Endothelial cell of umbilical vein (primary cell): Measurements from ENCODE around the gene TRERF1. TPM values are rescaled to one million over a fixed set of nuclear protein-coding genes. Genes with fewer than 3 reads are reported as not detected.

Experiments
- BruUV-seq: library from RNA; stranded (reverse); fragments of 400-500 nt; replicated peaks from 2 replicates; lab custom pipeline; 2021; lab: Mats Ljungman, UMichigan
- CTCF ChIA-PET: fragments of 300-600, 350-600 bp; sonication (Branson Sonifier 250); formaldehyde crosslinking; loops from one replicate; lab custom pipeline; 2021; ENCODE audit warnings: antibody characterized with exemption, inconsistent platforms; lab: Charles Lee
- POLR2A ChIA-PET: fragments of 300-600, 350-600 bp; sonication (Branson Sonifier 250); formaldehyde crosslinking; loops from one replicate; lab custom pipeline; 2021; ENCODE audit warnings: antibody characterized with exemption, inconsistent platforms; lab: Charles Lee
- DNase-seq: peaks from one replicate; pipeline ENCODE4 v3.0.0-alpha.2; 2011; ENCODE audit warnings: low read depth, low spot score
- FAIRE-seq: peaks from 2 replicates; lab custom pipeline; 2011; peaks lifted over from hg19 to GRCh38; lab: Jason Lieb, UNC
- H2AFZ ChIP-seq: 2 replicates; pipeline ENCODE4 v1.6.0; 2012; ENCODE audit warnings: low read depth, low read length, control low read depth, inconsistent platforms
- H3K27ac ChIP-seq: 2 replicates; pipeline ENCODE4 v1.5.1; 2011; ENCODE audit warnings: low read depth, mild to moderate bottlenecking, control low read depth, low read length, moderate library complexity; ENCODE audit not compliant: insufficient read depth
- H3K27me3 ChIP-seq, 2 experiments: 2 replicates each; pipeline versions ENCODE4 v1.6.0 to v1.6.1; 2011; ENCODE audit warnings: low read length in 2 of 2, mixed read lengths in 1 of 2; ENCODE audit not compliant: control insufficient read depth in 2 of 2, insufficient read depth in 2 of 2
- H3K36me3 ChIP-seq, 2 experiments: 2 replicates in 1 of 2; 3 replicates in 1 of 2; pipeline ENCODE4 v1.5.1; 2011; ENCODE audit warnings: low read length in 2 of 2, mild to moderate bottlenecking in 1 of 2, moderate library complexity in 1 of 2; ENCODE audit not compliant: control insufficient read depth in 2 of 2, insufficient read depth in 2 of 2; ENCODE audit errors: extremely low read depth in 1 of 2
- H3K4me1 ChIP-seq: 3 replicates; pipeline ENCODE4 v1.5.1; 2011; ENCODE audit warnings: mild to moderate bottlenecking, low read length; ENCODE audit not compliant: control insufficient read depth, insufficient read depth; ENCODE audit errors: extremely low read depth
- H3K4me2 ChIP-seq: 2 replicates; pipeline ENCODE4 v1.6.1; 2011; ENCODE audit warnings: low read length, control low read depth, mixed read lengths; ENCODE audit not compliant: insufficient read depth
- H3K4me3 ChIP-seq, 3 experiments: fragments of 200-600 bp in 1 of 3; sonication (generic), shearing (Covaris generic) in 1 of 3; replicated peaks in 1 of 3; 2 replicates each; pipeline ENCODE4 v1.5.1; 2011 to 2016; ENCODE audit warnings: control low read depth in 3 of 3, low read length in 3 of 3, mild to moderate bottlenecking in 2 of 3, inconsistent platforms in 1 of 3, low read depth in 1 of 3, moderate library complexity in 1 of 3; ENCODE audit not compliant: insufficient read depth in 1 of 3
- H3K79me2 ChIP-seq: 2 replicates; pipeline ENCODE4 v1.6.0; 2012; ENCODE audit warnings: low read length, inconsistent platforms; ENCODE audit not compliant: control insufficient read depth, insufficient read depth
- H3K9ac ChIP-seq: replicated peaks from 2 replicates; pipeline ENCODE3; 2011; ENCODE audit warnings: low read length, control low read depth; ENCODE audit not compliant: insufficient read depth; ENCODE audit errors: extremely low read depth
- H3K9me1 ChIP-seq: replicated peaks from 3 replicates; pipeline ENCODE4 v1.6.0; 2011; ENCODE audit warnings: mild to moderate bottlenecking, low read length; ENCODE audit not compliant: control insufficient read depth, insufficient read depth; ENCODE audit errors: extremely low read depth
- H3K9me3 ChIP-seq: replicated peaks from 2 replicates; pipeline ENCODE4 v1.5.1; 2012; ENCODE audit warnings: low read length, inconsistent platforms; ENCODE audit not compliant: control insufficient read depth, insufficient read depth
- H4K20me1 ChIP-seq: replicated peaks from 2 replicates; pipeline ENCODE3; 2011; ENCODE audit warnings: mild to moderate bottlenecking, low read length; ENCODE audit not compliant: control insufficient read depth, insufficient read depth; ENCODE audit errors: extremely low read depth
- CTCF ChIP-seq, 2 donors: IDR thresholded peaks; 1 replicate in 1 of 2; 2 replicates in 1 of 2; pipeline ENCODE4 v1.5.1; 2011; ENCODE audit warnings: low read length in 2 of 2, mild to moderate bottlenecking in 2 of 2, moderate library complexity in 2 of 2, control low read depth in 1 of 2, inconsistent platforms in 1 of 2, low read depth in 1 of 2; ENCODE audit not compliant: insufficient read depth in 1 of 2; ENCODE audit errors: extremely low read depth in 1 of 2
- EZH2 ChIP-seq: IDR thresholded peaks from 2 replicates; pipeline ENCODE4 v1.6.1; 2012; ENCODE audit warnings: borderline replicate concordance, low read depth, mild to moderate bottlenecking, moderate library complexity, low read length, inconsistent platforms; ENCODE audit not compliant: severe bottlenecking
- FOS ChIP-seq: IDR thresholded peaks from 2 replicates; pipeline ENCODE4 v1.6.1; 2011; ENCODE audit warnings: mild to moderate bottlenecking, low read length, moderate library complexity, borderline replicate concordance; ENCODE audit not compliant: insufficient read depth
- GATA2 ChIP-seq: IDR thresholded peaks from 2 replicates; pipeline ENCODE4 v1.7.0; 2011; ENCODE audit warnings: low read depth, mild to moderate bottlenecking, moderate library complexity, mixed read lengths, low read length; ENCODE audit not compliant: insufficient read length, insufficient read depth
- JUN ChIP-seq: IDR thresholded peaks from 2 replicates; pipeline ENCODE4 v1.6.1; 2011; ENCODE audit warnings: borderline replicate concordance, low read depth; ENCODE audit not compliant: insufficient read length, insufficient read depth
- MAX ChIP-seq: IDR thresholded peaks from 2 replicates; pipeline ENCODE4 v1.6.1; 2011; ENCODE audit not compliant: insufficient read depth, insufficient read length
- MYC ChIP-seq: IDR thresholded peaks from one replicate; pipeline ENCODE4 v1.6.1; 2011; ENCODE audit warnings: mild to moderate bottlenecking, low read depth, low read length
- POLR2A ChIP-seq: IDR thresholded peaks from 2 replicates; pipeline ENCODE4 v1.6.1; 2012; ENCODE audit warnings: low read depth, mild to moderate bottlenecking, control low read depth, low read length
- POLR2AphosphoS5 ChIP-seq: IDR thresholded peaks from 2 replicates; pipeline ENCODE4 v1.6.1; 2012; ENCODE audit warnings: low read depth, mild to moderate bottlenecking, control low read depth, low read length, moderate library complexity; ENCODE audit not compliant: insufficient read depth
- dilution Hi-C: fragments of 300-500 bp; cut with MboI; formaldehyde crosslinking; loops from one replicate; pipeline ENCODE4 v1.15.0; 2019; ENCODE audit warnings: low sequenced_read_pairs; ENCODE audit not compliant: extremely low pct_ligation_motif_present
- intact Hi-C: fragments of 100-400 bp; cut with micrococcal nuclease; formaldehyde crosslinking; loops from one replicate; pipeline ENCODE4 v1.10.0; 2022
- polyA plus RNA-seq, 4 experiments: library from polyadenylated mRNA; depleted of rRNA in 3 of 4; stranded (reverse) in 3 of 4; unstranded in 1 of 4; fragments of >200 nt; gene quantifications; 2 replicates each; pipeline versions ENCODE4 v1.2.1 to v1.2.3, GENCODE V29; 2011 to 2012; ENCODE audit warnings: missing spikeins in 1 of 4
- total RNA-seq: library from RNA; stranded (reverse); gene quantifications from 2 replicates; pipeline ENCODE4 v1.2.3, GENCODE V29; 2021

The TRERF1 gene
- total and polyA plus RNA-seq, 2 donors (not counting 3 experiments of a cell fraction or from before 2014, with no cell fraction given): 0.73 to 5.5 TPM

GRCh38 chr6:42176981-42177380 lies 274.7 kb downstream of the TRERF1 start:
- intact Hi-C loops: no loop called here
- DNase-seq (no peak), FAIRE-seq (no peak)
- peaks cover 2 to 6% of the 10 kb centered on the region in 2 experiments for H3K27me3 ChIP-seq
- no peaks in the 10 kb centered on the region for H3K9me3 ChIP-seq
- no peak overlapping the region for H3K9ac ChIP-seq
- ChIA-PET POLR2A (no interaction called here), CTCF (interaction anchor here (1.4 to 2.9 kb wide), 4 partner anchors 11 to 371 kb away, joined by 7 to 11 read pairs (median 10); no protein-coding TSS in a partner anchor)
- no peaks in the 10 kb centered on the region for H4K20me1 ChIP-seq
- no peak overlapping the region for H3K4me2 ChIP-seq
- no peak for TF ChIP-seq MAX
- no peak for TF ChIP-seq MYC
- TF ChIP-seq FOS: no peak
- no peak for TF ChIP-seq CTCF (IDR thresholded peaks at IDR 0.05; ENCODE audit: extremely low read depth in 1 of 2, insufficient read depth in 1 of 2, low read depth in 1 of 2, low read length in 2 of 2)
- no peak for TF ChIP-seq POLR2AphosphoS5
- no peak for TF ChIP-seq EZH2
- TF ChIP-seq POLR2A: no peak
- TF ChIP-seq GATA2: no peak
- TF ChIP-seq JUN: no peak
- H2AFZ ChIP-seq: no peak overlapping the region
- BruUV-seq: no TSS peak
- H3K4me3 ChIP-seq: no peak overlapping the region
- H3K9me1 ChIP-seq: no peaks in the 10 kb centered on the region
- dilution Hi-C loops: no loop called here
- H3K27ac ChIP-seq: no peak overlapping the region
- no peaks in the 10 kb centered on the region for H3K4me1 ChIP-seq
- no peaks in the 10 kb centered on the region for H3K36me3 ChIP-seq
- no peaks in the 10 kb centered on the region for H3K79me2 ChIP-seq
